HEK293 (cell line): ENCODE measurements around the gene THEMIS2.

Source experiments
- CTCF ChIA-PET: fragments of 350-600 bp; formaldehyde crosslinking; extraction: SDS; loops from one replicate; lab custom pipeline; 2021; ENCODE audit warnings: antibody characterized with exemption; lab: Yijun Ruan, JAX
- POLR2A ChIA-PET: fragments of 300-600 bp; formaldehyde crosslinking; extraction: SDS; loops from one replicate; lab custom pipeline; 2020; ENCODE audit warnings: antibody characterized with exemption, inconsistent platforms; lab: Yijun Ruan, JAX
- H3K27ac ChIP-seq: fragments of 200-500 bp; sonication (Bioruptor generic); 2 replicates; pipeline ENCODE4 v1.5.1; 2014; ENCODE audit warnings: low read depth, low read length, control low read depth, inconsistent platforms; ENCODE audit errors: extremely low read depth
- H3K36me3 ChIP-seq, 2 experiments: fragments of 200-500 bp in 1 of 2; sonication (Bioruptor generic) in 1 of 2; 1 replicate in 1 of 2; 2 replicates in 1 of 2; pipeline ENCODE4 v1.5.1; 2014 to 2017; ENCODE audit warnings: inconsistent platforms in 2 of 2, low read length in 2 of 2; ENCODE audit not compliant: control insufficient read depth in 2 of 2, insufficient read depth in 1 of 2
- H3K4me1 ChIP-seq: fragments of 200-500 bp; sonication (Bioruptor generic); 2 replicates; pipeline ENCODE4 v1.5.1; 2014; ENCODE audit warnings: mild to moderate bottlenecking, low read length, inconsistent platforms; ENCODE audit not compliant: control insufficient read depth, insufficient read depth
- H3K4me3 ChIP-seq: 2 replicates; pipeline ENCODE4 v1.5.1; 2011; ENCODE audit warnings: low read depth, mild to moderate bottlenecking, control low read depth, low read length, moderate library complexity
- H3K9me3 ChIP-seq: fragments of 200-500 bp; sonication (Bioruptor generic); 2 replicates; pipeline ENCODE4 v1.5.1; 2014; ENCODE audit warnings: low read depth, low read length, inconsistent platforms; ENCODE audit not compliant: control insufficient read depth, insufficient read depth
- BCL11B ChIP-seq: fragments of 450-650 bp; formaldehyde crosslinking; IDR thresholded peaks from 2 replicates; pipeline ENCODE4 v1.5.1; 2016; ENCODE audit warnings: low read depth, missing biosample characterization, missing genetic modification characterization
- INSM2 ChIP-seq: fragments of 450-650 bp; formaldehyde crosslinking; IDR thresholded peaks from 2 replicates; pipeline ENCODE4 v1.5.1; 2016; ENCODE audit warnings: missing biosample characterization, missing genetic modification characterization
- KLF10 ChIP-seq: fragments of 450-650 bp; IDR thresholded peaks from 2 replicates; pipeline ENCODE4 v1.5.1; 2018; ENCODE audit warnings: missing biosample characterization, mild to moderate bottlenecking, missing genetic modification characterization
- ZBTB20 ChIP-seq: fragments of 450-650 bp; formaldehyde crosslinking; IDR thresholded peaks from 2 replicates; pipeline ENCODE4 v1.5.1; 2016; ENCODE audit warnings: missing biosample characterization, missing genetic modification characterization
- ZBTB8A ChIP-seq: fragments of 450-650 bp; formaldehyde crosslinking; IDR thresholded peaks from 2 replicates; pipeline ENCODE4 v1.5.1; 2016; ENCODE audit warnings: missing biosample characterization, missing genetic modification characterization
- ZFP3 ChIP-seq: fragments of 450-650 bp; formaldehyde crosslinking; IDR thresholded peaks from 2 replicates; pipeline ENCODE4 v1.5.1; 2016; ENCODE audit warnings: low read depth, missing biosample characterization, missing genetic modification characterization
- ZFP37 ChIP-seq: fragments of 450-650 bp; formaldehyde crosslinking; IDR thresholded peaks from 2 replicates; pipeline ENCODE4 v1.5.1; 2016; ENCODE audit warnings: missing biosample characterization, missing genetic modification characterization
- ZNF248 ChIP-seq: fragments of 450-650 bp; formaldehyde crosslinking; IDR thresholded peaks from 2 replicates; pipeline ENCODE4 v1.5.1; 2017; ENCODE audit warnings: missing biosample characterization, missing genetic modification characterization
- ZNF341 ChIP-seq: fragments of 450-650 bp; formaldehyde crosslinking; IDR thresholded peaks from 2 replicates; pipeline ENCODE4; 2016; ENCODE audit warnings: low read depth, missing biosample characterization, missing genetic modification characterization
- ZNF362 ChIP-seq: fragments of 450-650 bp; formaldehyde crosslinking; IDR thresholded peaks from 2 replicates; pipeline ENCODE4 v1.5.1; 2016; ENCODE audit warnings: missing biosample characterization, missing genetic modification characterization
- ZNF549 ChIP-seq: fragments of 450-650 bp; IDR thresholded peaks from 2 replicates; pipeline ENCODE4 v1.5.1; 2018; ENCODE audit warnings: missing biosample characterization, missing genetic modification characterization, mild to moderate bottlenecking, inconsistent platforms, moderate library complexity
- ZNF560 ChIP-seq: fragments of 450-650 bp; formaldehyde crosslinking; IDR thresholded peaks from 2 replicates; pipeline ENCODE4 v1.5.1; 2017; ENCODE audit warnings: missing biosample characterization, missing genetic modification characterization, borderline replicate concordance
- ZNF585B ChIP-seq: fragments of 450-650 bp; formaldehyde crosslinking; IDR thresholded peaks from 2 replicates; pipeline ENCODE4 v1.5.1; 2016; ENCODE audit warnings: missing biosample characterization, missing genetic modification characterization
- ZNF610 ChIP-seq: fragments of 450-650 bp; formaldehyde crosslinking; IDR thresholded peaks from 2 replicates; pipeline ENCODE4 v1.5.1; 2016; ENCODE audit warnings: missing biosample characterization, missing genetic modification characterization, borderline replicate concordance
- ZNF624 ChIP-seq: fragments of 450-650 bp; formaldehyde crosslinking; IDR thresholded peaks from 2 replicates; pipeline ENCODE4 v1.5.1; 2017; ENCODE audit warnings: missing biosample characterization, missing genetic modification characterization
- ZNF639 ChIP-seq: fragments of 450-650 bp; formaldehyde crosslinking; IDR thresholded peaks from 2 replicates; pipeline ENCODE4 v1.5.1; 2016; ENCODE audit warnings: missing biosample characterization, missing genetic modification characterization
- ZNF837 ChIP-seq: fragments of 450-650 bp; formaldehyde crosslinking; IDR thresholded peaks from 2 replicates; pipeline ENCODE4 v1.5.1; 2016; ENCODE audit warnings: missing biosample characterization, missing genetic modification characterization
- TF ChIP-seq, protein P1 (sequence below): fragments of 450-650 bp; formaldehyde crosslinking; IDR thresholded peaks from 2 replicates; pipeline ENCODE4 v1.5.1; 2016; ENCODE audit warnings: missing biosample characterization, missing genetic modification characterization
- TF ChIP-seq, protein P2 (sequence below): fragments of 450-650 bp; formaldehyde crosslinking; IDR thresholded peaks from 2 replicates; pipeline ENCODE4 v1.5.1; 2017; ENCODE audit warnings: missing biosample characterization, missing genetic modification characterization

THEMIS2 gene

DNA sequence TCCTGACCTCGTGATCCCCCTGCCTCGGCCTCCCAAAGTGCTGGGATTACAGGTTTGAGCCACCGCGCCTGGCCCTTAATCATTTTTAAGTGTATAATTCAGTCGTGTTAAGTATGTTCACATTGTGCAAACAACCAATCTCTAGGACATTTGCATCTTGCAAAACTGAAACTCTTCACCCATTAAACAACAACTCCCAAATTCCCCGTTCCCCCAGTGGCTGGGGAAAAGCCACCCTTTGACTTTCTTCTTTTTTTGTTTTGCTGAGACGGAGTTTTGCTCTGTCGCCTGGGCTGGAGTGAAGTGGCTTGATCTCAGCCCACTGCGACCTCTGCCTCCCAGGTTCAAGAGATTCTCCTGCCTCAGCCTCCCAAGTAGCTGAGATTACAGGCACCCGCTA lies 6.5 kb upstream of the THEMIS2 start:
- H3K4me3 ChIP-seq, result no peak overlapping the region
- ChIA-PET CTCF (no interaction called here), POLR2A (no interaction called here)
- H3K4me1 ChIP-seq, result no peaks in the 10 kb centered on the region
- no peaks in the 10 kb centered on the region for H3K9me3 ChIP-seq
- no peaks in the 10 kb centered on the region for H3K36me3 ChIP-seq
- no peak for TF ChIP-seq ZBTB20 (tag by site-specific recombination)
- no peak for TF ChIP-seq ZNF585B (tag by site-specific recombination)
- TF ChIP-seq, protein P1, sequence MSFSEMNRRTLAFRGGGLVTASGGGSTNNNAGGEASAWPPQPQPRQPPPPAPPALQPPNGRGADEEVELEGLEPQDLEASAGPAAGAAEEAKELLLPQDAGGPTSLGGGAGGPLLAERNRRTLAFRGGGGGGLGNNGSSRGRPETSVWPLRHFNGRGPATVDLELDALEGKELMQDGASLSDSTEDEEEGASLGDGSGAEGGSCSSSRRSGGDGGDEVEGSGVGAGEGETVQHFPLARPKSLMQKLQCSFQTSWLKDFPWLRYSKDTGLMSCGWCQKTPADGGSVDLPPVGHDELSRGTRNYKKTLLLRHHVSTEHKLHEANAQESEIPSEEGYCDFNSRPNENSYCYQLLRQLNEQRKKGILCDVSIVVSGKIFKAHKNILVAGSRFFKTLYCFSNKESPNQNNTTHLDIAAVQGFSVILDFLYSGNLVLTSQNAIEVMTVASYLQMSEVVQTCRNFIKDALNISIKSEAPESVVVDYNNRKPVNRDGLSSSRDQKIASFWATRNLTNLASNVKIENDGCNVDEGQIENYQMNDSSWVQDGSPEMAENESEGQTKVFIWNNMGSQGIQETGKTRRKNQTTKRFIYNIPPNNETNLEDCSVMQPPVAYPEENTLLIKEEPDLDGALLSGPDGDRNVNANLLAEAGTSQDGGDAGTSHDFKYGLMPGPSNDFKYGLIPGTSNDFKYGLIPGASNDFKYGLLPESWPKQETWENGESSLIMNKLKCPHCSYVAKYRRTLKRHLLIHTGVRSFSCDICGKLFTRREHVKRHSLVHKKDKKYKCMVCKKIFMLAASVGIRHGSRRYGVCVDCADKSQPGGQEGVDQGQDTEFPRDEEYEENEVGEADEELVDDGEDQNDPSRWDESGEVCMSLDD, result no peak
- no peak for TF ChIP-seq ZFP37 (tag by site-specific recombination)
- TF ChIP-seq ZNF248 (tag by site-specific recombination), result no peak
- H3K27ac ChIP-seq, result no peak overlapping the region

GRCh38 chr1:27868556-27868931 lies 3.8 kb upstream of the THEMIS2 start:
- CTCF ChIA-PET, result no interaction called here
- no peak overlapping the region for H3K27ac ChIP-seq
- no peaks in the 10 kb centered on the region for H3K4me1 ChIP-seq

GRCh38 chr1:27868932-27869718 lies 3.2 kb upstream of the THEMIS2 start:
- Histone ChIP-seq H3K9me3 (no peaks in the 10 kb centered on the region), H3K4me1 (no peaks in the 10 kb centered on the region), H3K36me3 (no peaks in the 10 kb centered on the region), H3K4me3 (no peak overlapping the region), H3K27ac (no peak overlapping the region)
- ChIA-PET CTCF (no interaction called here), POLR2A (no interaction called here)
- TF ChIP-seq KLF10 (no peak), ZNF341 (tag by site-specific recombination) (no peak), ZNF560 (tag by site-specific recombination) (no peak), ZNF624 (no peak), ZFP3 (no peak), ZBTB8A (no peak), ZBTB20 (tag by site-specific recombination) (no peak), ZNF610 (no peak), ZNF549 (tag by site-specific recombination) (no peak), ZNF362 (no peak), ZNF639 (tag by site-specific recombination) (no peak), ZNF837 (tag by site-specific recombination) (no peak), INSM2 (tag by site-specific recombination) (no peak)
- TF ChIP-seq, protein P2, sequence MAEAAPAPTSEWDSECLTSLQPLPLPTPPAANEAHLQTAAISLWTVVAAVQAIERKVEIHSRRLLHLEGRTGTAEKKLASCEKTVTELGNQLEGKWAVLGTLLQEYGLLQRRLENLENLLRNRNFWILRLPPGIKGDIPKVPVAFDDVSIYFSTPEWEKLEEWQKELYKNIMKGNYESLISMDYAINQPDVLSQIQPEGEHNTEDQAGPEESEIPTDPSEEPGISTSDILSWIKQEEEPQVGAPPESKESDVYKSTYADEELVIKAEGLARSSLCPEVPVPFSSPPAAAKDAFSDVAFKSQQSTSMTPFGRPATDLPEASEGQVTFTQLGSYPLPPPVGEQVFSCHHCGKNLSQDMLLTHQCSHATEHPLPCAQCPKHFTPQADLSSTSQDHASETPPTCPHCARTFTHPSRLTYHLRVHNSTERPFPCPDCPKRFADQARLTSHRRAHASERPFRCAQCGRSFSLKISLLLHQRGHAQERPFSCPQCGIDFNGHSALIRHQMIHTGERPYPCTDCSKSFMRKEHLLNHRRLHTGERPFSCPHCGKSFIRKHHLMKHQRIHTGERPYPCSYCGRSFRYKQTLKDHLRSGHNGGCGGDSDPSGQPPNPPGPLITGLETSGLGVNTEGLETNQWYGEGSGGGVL (tag by site-specific recombination), result no peak
- TF ChIP-seq, protein P1, result no peak

More at GRCh38 chr1:27868556-27868931, 3.8 kb upstream of the THEMIS2 start:
- POLR2A ChIA-PET, result no interaction called here
- TF ChIP-seq BCL11B (tag by site-specific recombination), result no peak
- H3K36me3 ChIP-seq, result no peaks in the 10 kb centered on the region
- no peak overlapping the region for H3K4me3 ChIP-seq
- no peaks in the 10 kb centered on the region for H3K9me3 ChIP-seq
